ENCODE measurements around the gene CDR2L.

Gene CDR2L

GRCh38 chr17:75044716-75045115 is 57.3 kb downstream of the CDR2L start:
- no peak overlapping the region for H3K27ac ChIP-seq
- TF ChIP-seq CTCF (conservative IDR thresholded peaks at IDR 0.05), result no peak

- H3K27ac ChIP-seq, result peak overlapping the region; percentile 88
These were observed 58.5 kb downstream of the CDR2L start for GRCh38 chr17:75045946-75046406.

GRCh38 chr17:75046407-75047289 is 59.2 kb downstream of the CDR2L start, which contains the start of the genes ATP5PD and KCTD2:
Gene ATP5PD, minus strand, starts transcription at chr17:75046969. Its CDS starts 4,319 bp downstream, at chr17:75042650.
Gene KCTD2, plus strand, starts transcription at chr17:75047225. Its CDS starts 26 bp downstream, at chr17:75047251.
- peak within 1 kb of the TSS; percentile 88 for H3K27ac ChIP-seq
- TF ChIP-seq CTCF (conservative IDR thresholded peaks at IDR 0.05), result no peak

- TF ChIP-seq CTCF (conservative IDR thresholded peaks at IDR 0.05), result no peak
- H3K27ac ChIP-seq, result peak overlapping the region; percentile 88
These were observed 60.1 kb downstream of the CDR2L start for GRCh38 chr17:75047398-75048098.

- peak overlapping the region; percentile 88 for H3K27ac ChIP-seq
- no peak for TF ChIP-seq CTCF (conservative IDR thresholded peaks at IDR 0.05)
These were observed 60.9 kb downstream of the CDR2L start for GRCh38 chr17:75048249-75048878.

GRCh38 chr17:75049057-75049456 is 61.6 kb downstream of the CDR2L start:
- H3K27ac ChIP-seq, result peak overlapping the region; percentile 88
- no peak for TF ChIP-seq CTCF (conservative IDR thresholded peaks at IDR 0.05)

GRCh38 chr17:75049706-75050105 is 62.3 kb downstream of the CDR2L start:
- no peak overlapping the region for H3K27ac ChIP-seq
- TF ChIP-seq CTCF (conservative IDR thresholded peaks at IDR 0.05), result no peak
